ENCODE measurements around the gene ATXN1.

The ATXN1 gene

DNA sequence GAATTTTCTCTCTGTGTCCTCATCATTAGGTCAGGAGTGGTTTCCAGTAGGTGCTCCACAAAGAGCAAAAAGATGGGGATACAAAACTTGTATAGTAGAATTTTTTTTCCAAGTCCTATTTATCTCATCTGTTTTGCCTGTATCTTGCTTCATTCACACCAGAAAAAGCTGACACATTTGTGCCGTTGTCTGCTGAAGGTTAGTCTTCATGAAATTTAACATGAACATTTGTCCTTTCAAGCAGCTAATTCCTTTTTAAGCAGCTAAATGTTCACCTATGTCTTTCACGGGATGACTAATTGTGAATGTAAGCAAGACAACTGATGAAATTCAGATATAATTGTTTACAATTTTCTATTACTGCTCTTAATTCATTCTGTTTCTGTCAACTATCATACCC, 83.8 kb downstream of the ATXN1 start:
- H3K9me2 ChIP-seq (replicated peaks; ENCODE audit: control insufficient read depth, low read length): no peaks in the 10 kb centered on the region
- H3K4me3 ChIP-seq (ENCODE audit: low read length): no peak overlapping the region
- H3K27me3 ChIP-seq (ENCODE audit: control insufficient read depth, low read length): no peaks in the 10 kb centered on the region
- H3K4me1 ChIP-seq (ENCODE audit: control insufficient read depth, low read length): no peaks in the 10 kb centered on the region
- TF ChIP-seq, protein P1, sequence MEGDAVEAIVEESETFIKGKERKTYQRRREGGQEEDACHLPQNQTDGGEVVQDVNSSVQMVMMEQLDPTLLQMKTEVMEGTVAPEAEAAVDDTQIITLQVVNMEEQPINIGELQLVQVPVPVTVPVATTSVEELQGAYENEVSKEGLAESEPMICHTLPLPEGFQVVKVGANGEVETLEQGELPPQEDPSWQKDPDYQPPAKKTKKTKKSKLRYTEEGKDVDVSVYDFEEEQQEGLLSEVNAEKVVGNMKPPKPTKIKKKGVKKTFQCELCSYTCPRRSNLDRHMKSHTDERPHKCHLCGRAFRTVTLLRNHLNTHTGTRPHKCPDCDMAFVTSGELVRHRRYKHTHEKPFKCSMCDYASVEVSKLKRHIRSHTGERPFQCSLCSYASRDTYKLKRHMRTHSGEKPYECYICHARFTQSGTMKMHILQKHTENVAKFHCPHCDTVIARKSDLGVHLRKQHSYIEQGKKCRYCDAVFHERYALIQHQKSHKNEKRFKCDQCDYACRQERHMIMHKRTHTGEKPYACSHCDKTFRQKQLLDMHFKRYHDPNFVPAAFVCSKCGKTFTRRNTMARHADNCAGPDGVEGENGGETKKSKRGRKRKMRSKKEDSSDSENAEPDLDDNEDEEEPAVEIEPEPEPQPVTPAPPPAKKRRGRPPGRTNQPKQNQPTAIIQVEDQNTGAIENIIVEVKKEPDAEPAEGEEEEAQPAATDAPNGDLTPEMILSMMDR (IDR thresholded peaks at IDR 0.05; ENCODE audit: low read depth, low read length, poor library complexity, severe bottlenecking): no peak
- no peak for TF ChIP-seq EZH2phosphoT487 (IDR thresholded peaks at IDR 0.05; ENCODE audit: borderline replicate concordance, low read length)
- no peaks in the 10 kb centered on the region for H3K9me3 ChIP-seq (ENCODE audit: control insufficient read depth, insufficient read depth, low read length)
- no peak overlapping the region for H3K4me2 ChIP-seq (ENCODE audit: low read length)
- H3K79me2 ChIP-seq (ENCODE audit: control insufficient read depth, low read length): no peaks in the 10 kb centered on the region
- H3K27ac ChIP-seq (ENCODE audit: low read depth, low read length): no peak overlapping the region
- H3K36me3 ChIP-seq (ENCODE audit: control insufficient read depth, low read length): no peaks in the 10 kb centered on the region
- no peaks in the 10 kb centered on the region for H4K20me1 ChIP-seq (ENCODE audit: control insufficient read depth, insufficient read depth, low read depth, low read length)
- no peaks in the 10 kb centered on the region for H3F3A ChIP-seq (ENCODE audit: control insufficient read depth, insufficient read depth)

DNA sequence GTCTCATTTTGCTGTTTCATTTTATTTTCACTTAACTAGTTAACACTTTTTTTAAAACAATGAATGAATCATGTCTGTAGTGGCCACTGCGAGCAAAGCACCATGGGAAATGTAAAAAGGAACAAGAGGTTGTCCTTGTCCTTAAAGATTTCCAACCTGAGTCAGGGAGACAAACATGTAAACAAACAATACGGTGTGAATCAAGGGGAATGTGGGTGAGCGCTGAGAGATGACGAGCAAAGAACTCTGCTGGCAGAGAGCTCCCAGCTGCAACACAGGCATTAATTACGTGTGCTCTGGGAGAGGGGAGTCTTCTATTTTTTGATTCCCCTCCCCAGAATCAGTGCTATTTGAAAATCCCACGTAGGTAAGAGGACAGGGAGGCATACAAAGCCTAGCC, 84.3 kb downstream of the ATXN1 start:
- Histone ChIP-seq H3K27ac (ENCODE audit: low read depth, low read length) (no peak overlapping the region), H3K4me3 (ENCODE audit: low read length) (no peak overlapping the region), H3K4me1 (ENCODE audit: control insufficient read depth, low read length) (no peaks in the 10 kb centered on the region)

DNA sequence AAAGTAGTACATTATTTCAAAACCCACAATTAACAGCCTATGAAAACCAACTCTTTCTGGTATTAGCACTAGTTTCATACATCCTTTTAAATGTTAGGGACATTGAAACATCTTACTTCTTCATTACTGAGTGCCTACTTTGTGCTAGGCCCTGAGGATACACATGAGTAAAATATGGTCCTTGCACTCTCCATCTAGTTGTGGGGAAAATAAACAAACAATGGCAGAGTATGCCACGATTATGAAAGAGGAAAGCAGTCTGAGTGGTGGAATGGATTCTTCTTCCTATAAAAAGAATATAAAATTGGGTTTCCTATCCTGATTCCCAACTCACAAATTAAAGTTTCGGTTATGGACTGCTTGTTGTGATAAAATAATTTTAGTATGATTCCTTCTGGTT, 84.9 kb downstream of the ATXN1 start:
- Histone ChIP-seq H3K9me2 (replicated peaks; ENCODE audit: control insufficient read depth, low read length) (no peaks in the 10 kb centered on the region), H3F3A (ENCODE audit: control insufficient read depth, insufficient read depth) (no peaks in the 10 kb centered on the region), H3K79me2 (ENCODE audit: control insufficient read depth, low read length) (no peaks in the 10 kb centered on the region), H3K4me2 (ENCODE audit: low read length) (no peak overlapping the region), H3K27me3 (ENCODE audit: control insufficient read depth, low read length) (no peaks in the 10 kb centered on the region), H3K4me3 (ENCODE audit: low read length) (no peak overlapping the region), H4K20me1 (ENCODE audit: control insufficient read depth, insufficient read depth, low read depth, low read length) (no peaks in the 10 kb centered on the region), H3K4me1 (ENCODE audit: control insufficient read depth, low read length) (no peaks in the 10 kb centered on the region), H3K27ac (ENCODE audit: low read depth, low read length) (no peak overlapping the region), H3K9me3 (ENCODE audit: control insufficient read depth, insufficient read depth, low read length) (no peaks in the 10 kb centered on the region), H3K36me3 (ENCODE audit: control insufficient read depth, low read length) (no peaks in the 10 kb centered on the region)
- no peak for TF ChIP-seq EZH2phosphoT487 (IDR thresholded peaks at IDR 0.05; ENCODE audit: borderline replicate concordance, low read length)
- TF ChIP-seq, protein P1 (IDR thresholded peaks at IDR 0.05; ENCODE audit: low read depth, low read length, poor library complexity, severe bottlenecking): no peak

More for the DNA sequence above, 84.3 kb downstream of the ATXN1 start:
- H3K9me3 ChIP-seq (ENCODE audit: control insufficient read depth, insufficient read depth, low read length): no peaks in the 10 kb centered on the region
- H3K36me3 ChIP-seq (ENCODE audit: control insufficient read depth, low read length): no peaks in the 10 kb centered on the region
- H3K27me3 ChIP-seq (ENCODE audit: control insufficient read depth, low read length): no peaks in the 10 kb centered on the region
- H3K79me2 ChIP-seq (ENCODE audit: control insufficient read depth, low read length): no peaks in the 10 kb centered on the region
- no peaks in the 10 kb centered on the region for H3K9me2 ChIP-seq (replicated peaks; ENCODE audit: control insufficient read depth, low read length)
- no peak for TF ChIP-seq EZH2phosphoT487 (IDR thresholded peaks at IDR 0.05; ENCODE audit: borderline replicate concordance, low read length)
- TF ChIP-seq, protein P1 (IDR thresholded peaks at IDR 0.05; ENCODE audit: low read depth, low read length, poor library complexity, severe bottlenecking): no peak
- no peaks in the 10 kb centered on the region for H4K20me1 ChIP-seq (ENCODE audit: control insufficient read depth, insufficient read depth, low read depth, low read length)
- H3F3A ChIP-seq (ENCODE audit: control insufficient read depth, insufficient read depth): no peaks in the 10 kb centered on the region
- H3K4me2 ChIP-seq (ENCODE audit: low read length): no peak overlapping the region
